H1 (cell line): ENCODE measurements around the gene UBE2E1. TPM values are rescaled to one million over a fixed set of nuclear protein-coding genes. Genes with fewer than 3 reads are reported as not detected.

Source experiments
- FOSL1 ChIP-seq: IDR thresholded peaks from 2 replicates; pipeline ENCODE4 v1.6.1; 2011; ENCODE audit warnings: mild to moderate bottlenecking, low read depth, low read length, moderate library complexity; ENCODE audit not compliant: insufficient read depth
- polyA plus RNA-seq, 7 experiments: library from polyadenylated mRNA; depleted of rRNA in 3 of 7; stranded (reverse) in 5 of 7; unstranded in 2 of 7; fragments of >200 nt in 5 of 7; fragments of 200-250 nt in 2 of 7; gene quantifications; 1 replicate in 5 of 7; 2 replicates in 1 of 7; 4 replicates in 1 of 7; pipeline versions ENCODE4 v1.2.1 to v1.2.3, GENCODE V29; 2011 to 2013; ENCODE audit warnings: missing spikeins in 2 of 7, mixed read lengths in 2 of 7
- total RNA-seq: library from RNA; stranded (reverse); fragmentation: NEBNext Ultra II Directional; extraction: Animal tissue kit (Norgen Biotek cat#: 25700); gene quantifications from 2 replicates; pipeline ENCODE4 v1.2.1, GENCODE V29; 2021

UBE2E1 gene
- total and polyA plus RNA-seq, 2 of the 8 experiments (the other 6 are each of a cell fraction or from before 2014, with no cell fraction given), result 109 to 141 TPM

GRCh38 chr3:23795096-23795495 is 10.7 kb upstream of the UBE2E1 start (continued):
- no peak for TF ChIP-seq FOSL1
